HG03457 (cell line): Measurements from ENCODE around the gene FOXP1.

ENCODE experiments used
- ATAC-seq: cut with Tn5 transposase; IDR thresholded peaks from one replicate; pipeline ENCODE4 v1.9.1; 2021; ENCODE audit warnings: moderate number of reproducible peaks; ENCODE audit not compliant: unreplicated experiment

Gene FOXP1

DNA sequence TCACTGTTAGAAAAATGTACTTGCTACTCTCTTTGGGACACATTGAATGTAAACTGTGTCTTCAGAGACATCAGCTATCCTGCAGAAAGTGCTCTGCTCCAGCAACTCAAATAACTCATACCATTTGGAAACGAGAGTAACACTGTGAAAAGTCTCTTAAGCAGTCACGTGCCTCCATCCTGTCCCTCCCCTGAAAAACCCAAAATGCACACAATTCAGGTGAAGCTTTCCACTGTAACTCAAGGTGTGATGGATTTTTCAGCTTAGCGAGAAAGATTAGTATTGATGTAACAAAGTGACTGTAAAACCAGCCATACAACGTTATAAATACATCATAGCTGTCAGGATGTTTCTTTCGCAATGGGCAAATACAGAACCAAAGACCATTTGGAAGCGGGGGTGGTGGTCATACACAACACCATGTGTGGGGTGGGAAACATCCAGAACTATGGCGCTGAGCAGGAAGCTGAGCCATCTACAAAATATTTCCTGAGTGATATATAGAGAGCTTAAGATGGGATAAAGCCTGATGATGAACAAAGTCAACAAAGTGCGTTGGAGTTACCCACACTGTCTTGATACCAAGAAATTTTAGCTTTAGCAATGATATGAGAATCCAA lies 332.3 kb downstream of the FOXP1 start:
- no peak for ATAC-seq

GRCh38 chr3:71250026-71250425 lies 333.5 kb downstream of the FOXP1 start:
- no peak for ATAC-seq

DNA sequence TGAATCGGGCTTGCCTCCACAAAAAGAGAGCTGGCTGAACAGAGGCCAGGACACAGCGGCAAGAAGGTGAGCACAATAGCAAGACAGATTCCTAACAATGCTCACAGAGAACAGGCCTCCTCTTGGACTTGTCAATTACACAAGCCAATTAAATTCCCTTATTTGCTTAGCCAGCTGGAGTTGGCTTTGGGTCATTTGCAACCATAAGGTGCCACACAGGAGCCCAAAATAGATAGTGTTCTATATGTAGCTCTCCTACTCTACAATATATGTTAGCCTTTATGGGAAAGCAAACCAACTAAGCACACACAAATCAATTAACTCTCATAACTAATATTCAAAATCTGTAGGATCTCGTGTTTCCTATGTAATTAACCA lies 335.6 kb downstream of the FOXP1 start:
- no peak for ATAC-seq

DNA sequence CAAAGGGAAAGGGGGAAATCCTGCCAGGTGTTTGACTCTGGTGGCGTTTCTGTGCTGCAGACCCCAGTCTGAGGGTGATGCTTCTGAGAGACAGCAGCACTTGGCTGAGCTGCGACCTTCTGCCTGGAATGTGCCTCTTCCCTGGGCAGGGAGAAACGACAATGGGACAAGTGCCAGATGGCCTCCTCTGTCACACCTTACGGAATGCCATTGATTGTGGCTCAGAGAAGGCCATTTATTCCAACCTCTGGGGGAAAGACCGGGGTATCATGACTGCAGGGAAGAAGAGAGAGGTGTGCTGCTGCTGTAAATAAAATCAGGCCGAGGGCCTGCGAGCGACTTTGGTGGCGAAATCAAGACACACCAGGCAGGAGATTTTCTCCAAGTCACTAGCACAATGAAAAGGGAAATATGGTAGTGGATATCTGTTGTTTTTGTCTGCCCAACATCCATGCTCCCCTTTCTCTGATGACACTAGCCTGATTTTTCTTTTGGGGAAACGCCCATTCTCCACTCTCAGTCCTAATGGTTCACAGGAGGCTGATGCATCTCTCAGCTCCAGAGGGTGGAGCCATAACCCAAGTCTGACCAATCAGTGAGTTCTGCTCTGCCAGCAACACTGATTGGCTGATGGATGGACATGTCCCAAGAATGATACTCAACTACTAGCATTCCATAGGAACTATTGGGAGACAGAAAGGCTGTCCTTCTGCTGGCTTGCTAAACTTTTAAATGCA lies 336.1 kb downstream of the FOXP1 start:
- ATAC-seq: no peak

GRCh38 chr3:71245971-71246880 lies 337.3 kb downstream of the FOXP1 start:
- no peak for ATAC-seq

DNA sequence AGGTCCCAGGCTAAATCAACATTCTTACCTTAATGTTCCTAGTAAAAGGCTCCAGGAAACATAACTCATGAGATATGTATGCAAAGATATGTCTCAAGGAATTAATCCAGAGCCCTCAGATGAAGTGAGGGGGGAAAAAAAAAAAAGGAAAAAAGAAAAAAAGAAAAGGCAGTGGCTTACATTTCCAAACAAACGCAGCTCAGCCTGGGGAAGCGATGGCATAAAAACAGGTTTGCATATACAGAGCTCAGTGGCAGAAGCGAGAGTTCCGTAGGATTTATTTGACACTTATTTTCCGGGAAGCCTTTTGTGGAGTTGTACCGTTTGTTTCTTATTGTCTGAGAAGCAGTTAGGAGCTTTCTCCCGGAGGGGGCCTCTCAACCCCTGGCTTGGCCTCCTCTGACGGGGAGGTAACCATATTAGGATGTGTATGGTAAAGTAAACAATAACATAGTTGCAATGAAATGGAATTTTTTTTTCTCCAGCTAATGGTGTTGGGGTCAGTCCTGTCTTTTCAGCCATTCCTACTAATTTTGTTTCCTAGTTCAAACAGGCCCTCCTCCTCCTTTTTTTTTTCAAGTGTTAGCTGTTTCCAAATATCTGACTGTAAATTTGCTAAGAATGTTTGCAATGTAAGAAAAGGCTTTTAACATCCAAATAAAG lies 338.6 kb downstream of the FOXP1 start:
- no peak for ATAC-seq

DNA sequence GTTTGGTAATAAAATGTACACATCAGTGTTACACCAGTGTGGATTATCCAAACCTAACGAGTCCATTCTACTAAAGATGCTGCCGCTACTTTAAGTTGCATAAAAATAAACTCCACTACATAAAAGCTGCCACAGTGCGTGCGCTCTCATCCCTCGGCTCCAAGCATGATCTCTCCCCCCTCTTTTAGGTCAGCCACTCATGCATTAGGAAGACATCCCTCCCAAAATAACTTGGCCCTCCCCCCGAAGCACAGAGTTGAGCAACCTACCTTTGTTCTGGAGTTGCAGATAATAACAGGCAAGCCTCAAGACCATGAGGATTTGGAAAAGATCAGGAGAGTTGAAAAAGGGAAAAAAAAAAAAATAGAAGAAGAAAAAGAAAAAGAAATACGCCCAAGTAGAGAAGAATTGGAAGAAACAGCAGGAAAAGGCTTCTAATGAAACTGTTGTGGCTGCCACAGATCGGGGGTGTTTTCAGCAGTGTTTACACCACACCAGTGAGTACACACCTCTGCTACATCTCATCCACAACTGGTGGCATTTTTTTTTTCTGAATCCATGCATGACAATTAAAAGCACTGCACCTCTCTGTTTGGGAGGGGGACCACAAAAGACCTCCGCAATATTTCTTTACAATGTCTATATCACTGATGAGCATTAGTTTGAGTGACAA lies 339.2 kb downstream of the FOXP1 start:
- no peak for ATAC-seq

DNA sequence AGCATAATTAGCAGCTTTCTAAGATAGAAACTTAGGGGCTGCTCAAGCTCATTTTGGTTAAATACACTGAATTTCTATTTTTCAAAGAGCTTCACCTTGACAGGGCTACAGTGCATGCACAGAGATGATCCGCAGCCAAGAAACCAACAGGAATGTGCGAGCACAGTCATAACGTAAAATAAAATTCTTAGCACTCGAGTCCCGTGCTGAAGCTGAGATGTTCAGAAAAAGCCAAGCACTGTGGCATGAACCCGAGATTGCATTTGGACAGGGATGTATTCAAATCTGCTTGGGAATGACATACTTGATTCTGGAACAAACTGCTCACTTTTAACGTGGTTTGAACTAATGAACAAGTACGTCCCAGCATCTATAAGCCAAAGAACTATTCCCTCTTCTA lies 340.3 kb downstream of the FOXP1 start:
- no peak for ATAC-seq

DNA sequence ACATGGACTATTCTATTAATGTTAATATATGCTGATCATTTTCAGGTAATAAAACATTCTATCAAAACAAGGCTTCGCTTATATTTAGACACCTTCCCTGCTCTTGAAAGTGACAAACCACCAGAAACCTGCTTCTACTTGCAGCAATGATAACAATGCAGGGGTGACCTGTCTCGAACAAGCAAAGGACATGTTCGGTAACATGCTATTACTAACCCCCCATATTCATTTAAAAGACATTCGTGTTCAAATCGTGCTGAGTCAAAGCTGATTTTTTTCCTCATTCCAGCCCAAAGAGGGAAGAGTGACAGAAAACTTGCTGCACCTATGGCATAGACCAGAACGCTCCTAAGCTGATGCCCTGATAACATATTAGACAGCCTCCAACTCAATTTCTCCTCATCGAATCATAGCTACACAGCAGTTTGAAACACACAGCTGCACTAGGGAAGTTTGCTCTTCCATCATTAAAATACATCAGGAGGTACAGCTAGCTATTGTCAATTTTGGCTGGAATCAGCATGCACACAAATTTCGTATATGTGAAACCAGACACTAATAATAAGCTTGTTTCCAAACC lies 341.5 kb downstream of the FOXP1 start:
- no peak for ATAC-seq

- ATAC-seq: no peak
Measured at GRCh38 chr3:71241246-71241901, 342.2 kb downstream of the FOXP1 start.

DNA sequence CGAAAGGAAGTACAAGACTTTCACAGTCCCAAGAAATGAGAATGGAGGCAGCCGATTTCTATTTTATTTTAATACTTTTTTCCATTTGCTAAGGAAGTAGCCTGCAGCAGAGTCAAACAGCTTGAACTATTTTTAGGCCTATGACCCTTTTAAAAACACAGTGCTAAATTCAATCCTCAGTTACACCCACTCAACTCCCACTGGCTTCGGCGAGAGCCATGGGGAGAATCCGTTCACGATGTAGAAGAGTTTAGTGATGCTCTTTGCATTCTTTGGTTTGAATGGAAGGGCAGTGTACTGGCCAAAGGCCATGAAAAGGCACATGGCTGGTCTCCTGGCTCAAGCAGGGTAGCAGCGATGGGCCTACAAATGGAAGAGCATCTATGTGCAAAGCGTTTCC lies 343.5 kb downstream of the FOXP1 start:
- no peak for ATAC-seq

- ATAC-seq: no peak
Measured at GRCh38 chr3:71238355-71238757, 345.2 kb downstream of the FOXP1 start.

- ATAC-seq: no peak
Measured at GRCh38 chr3:71237672-71238071, 345.9 kb downstream of the FOXP1 start.

- no peak for ATAC-seq
Measured at GRCh38 chr3:71235846-71236245, 347.7 kb downstream of the FOXP1 start.

GRCh38 chr3:71232895-71233294 lies 350.6 kb downstream of the FOXP1 start:
- no peak for ATAC-seq

DNA sequence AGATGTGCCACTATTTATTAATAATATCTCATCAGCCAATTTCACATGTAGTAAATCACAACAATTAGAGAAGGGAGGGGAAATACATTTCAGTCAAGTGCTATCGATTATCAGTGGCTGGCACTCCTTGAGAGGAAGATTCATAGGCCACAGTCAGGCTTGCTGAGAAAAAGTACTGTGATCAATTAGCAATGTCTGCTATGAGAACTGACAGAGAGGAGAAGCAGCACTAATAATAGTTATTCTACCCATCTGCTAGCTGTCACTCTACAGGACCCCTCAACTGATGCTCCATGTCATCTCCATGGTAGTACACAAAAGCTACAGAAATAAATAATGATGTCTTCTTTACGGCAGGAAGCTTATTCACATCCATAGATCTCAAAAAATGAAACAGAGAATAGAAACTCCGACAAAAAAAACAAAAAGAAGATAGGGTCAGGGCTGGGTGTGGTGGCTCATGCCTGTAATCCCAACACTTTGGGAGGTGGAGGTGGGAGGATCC lies 351.3 kb downstream of the FOXP1 start:
- ATAC-seq: no peak

GRCh38 chr3:71231680-71232079 lies 351.8 kb downstream of the FOXP1 start:
- ATAC-seq: no peak

DNA sequence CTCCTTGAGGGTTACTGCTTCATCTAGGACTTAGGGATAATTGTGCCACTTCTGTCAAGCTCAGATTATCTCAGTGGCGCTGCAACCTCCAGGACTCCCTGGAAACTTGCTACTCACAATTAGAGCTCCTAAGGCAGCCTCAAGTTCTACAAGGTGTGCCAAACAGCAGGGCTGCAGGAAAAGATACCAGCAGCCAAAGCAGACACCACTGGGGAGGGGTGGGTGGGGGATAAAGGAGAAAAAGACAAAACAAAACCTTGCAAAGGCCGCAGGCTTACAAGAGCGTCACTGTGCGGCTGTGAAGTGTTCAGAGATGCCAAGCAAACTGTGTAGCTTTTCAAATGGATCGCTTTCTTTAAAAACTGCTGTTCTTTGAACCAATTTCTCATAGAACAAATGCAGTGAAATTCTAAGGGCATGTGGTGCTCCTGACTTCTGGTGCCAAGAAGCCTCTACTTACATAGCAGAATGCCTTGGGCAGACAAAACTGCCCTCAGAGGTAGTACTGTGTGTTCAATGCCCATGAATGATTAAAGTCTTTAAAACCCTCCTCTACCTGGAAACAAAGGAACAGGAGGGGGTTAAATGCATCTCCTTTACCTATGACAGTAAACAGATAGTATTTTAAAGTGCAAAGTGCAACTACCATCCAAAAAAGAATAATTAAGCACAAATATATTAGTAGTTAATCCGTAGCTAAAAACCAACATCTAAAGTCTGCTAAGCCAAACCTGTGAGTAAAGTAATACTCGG lies 353.4 kb downstream of the FOXP1 start:
- ATAC-seq: no peak
